ENCODE results near the gene CERS5.
"Not testable (repeated sequence)": the region's sequence is repeated elsewhere in the genome, so short reads cannot be mapped to it uniquely, and the experiment has no call there.

The CERS5 gene

GRCh38 chr12:50185970-50186663 is 18.9 kb upstream of the CERS5 start:
- DNase-seq: no peak

- no peak for DNase-seq
Measured at GRCh38 chr12:50185301-50185895, 18.2 kb upstream of the CERS5 start.

GRCh38 chr12:50184261-50184660 is 17.1 kb upstream of the CERS5 start:
- no peak for DNase-seq

- DNase-seq: no peak
Measured at GRCh38 chr12:50182461-50182860, 15.3 kb upstream of the CERS5 start.

- DNase-seq: no peak
Measured at GRCh38 chr12:50181691-50182090, 14.5 kb upstream of the CERS5 start.

- no peak for DNase-seq
Measured at GRCh38 chr12:50175716-50176026, 8.5 kb upstream of the CERS5 start.

- DNase-seq: peak; percentile 23
Measured at GRCh38 chr12:50174971-50175715, 8.0 kb upstream of the CERS5 start.

GRCh38 chr12:50166799-50167048 is 445 bp downstream of the CERS5 start:
- no peak for DNase-seq

- no peak for DNase-seq
Measured at GRCh38 chr12:50164963-50165362, 2.2 kb downstream of the CERS5 start.

- DNase-seq: no peak
Measured at GRCh38 chr12:50162230-50162629, 4.9 kb downstream of the CERS5 start.

- DNase-seq: no peak
Measured at GRCh38 chr12:50160643-50161042, 6.5 kb downstream of the CERS5 start.

- no peak for DNase-seq
Measured at GRCh38 chr12:50157259-50157658, 9.9 kb downstream of the CERS5 start.

- no peak for DNase-seq
Measured at GRCh38 chr12:50156641-50157040, 10.5 kb downstream of the CERS5 start.

- DNase-seq: not testable (repeated sequence)
Measured at GRCh38 chr12:50154947-50155346, 12.2 kb downstream of the CERS5 start.

- DNase-seq: no peak
Measured at GRCh38 chr12:50151047-50151687, 16.0 kb downstream of the CERS5 start.

GRCh38 chr12:50149311-50149710 is 17.9 kb downstream of the CERS5 start:
- DNase-seq: no peak

GRCh38 chr12:50148011-50148410 is 19.2 kb downstream of the CERS5 start:
- DNase-seq: not testable (repeated sequence)

GRCh38 chr12:50147281-50147680 is 19.9 kb downstream of the CERS5 start:
- no peak for DNase-seq

GRCh38 chr12:50145439-50145838 is 21.7 kb downstream of the CERS5 start:
- no peak for DNase-seq

GRCh38 chr12:50142993-50143392 is 24.2 kb downstream of the CERS5 start:
- DNase-seq: no peak

- DNase-seq: no peak
Measured at GRCh38 chr12:50132505-50133135, 34.5 kb downstream of the CERS5 start.

GRCh38 chr12:50129290-50129689 is 37.9 kb downstream of the CERS5 start:
- no peak for DNase-seq

GRCh38 chr12:50127546-50127945 is 39.6 kb downstream of the CERS5 start:
- DNase-seq: no peak

GRCh38 chr12:50123203-50123602 is 44.0 kb downstream of the CERS5 start:
- no peak for DNase-seq

Measured in NCI-H345 (cell line).